Stimulated activated CD8-positive, alpha-beta memory T cell treated with anti-CD3 and anti-CD28 coated beads, Interleukin-2, amount 100 ng/mL, for 48 hours (primary cell): ENCODE results near the gene RAB11FIP3.
A peak's percentile ranks its signal among the peaks of the same experiment; 100 is the strongest.

Source experiments
- DNase-seq, 2 donors: peaks; one replicate each; pipeline ENCODE4 v3.0.0-alpha.2; 2020; ENCODE audit warnings: low read depth in 2 of 2

RAB11FIP3 gene

GRCh38 chr16:567373-568256 lies 142.2 kb downstream of the RAB11FIP3 start:
- DNase-seq = no peak

- DNase-seq = no peak
These were observed 143.2 kb downstream of the RAB11FIP3 start for GRCh38 chr16:568401-569258.

- peak; percentile 48 to 60 for DNase-seq
These were observed 144.2 kb downstream of the RAB11FIP3 start, which contains the start of gene PIGQ for GRCh38 chr16:569445-570254. PIGQ (plus strand) TSS chr16:569968; CDS start chr16:574075, 4,107 bp downstream.
